HEK293 (cell line): ENCODE measurements around the gene VAV3.

Experiments
- CTCF ChIP-seq: fragments of 450-650 bp; formaldehyde crosslinking; IDR thresholded peaks from 2 replicates; pipeline ENCODE4 v1.5.1; 2016; ENCODE audit warnings: missing biosample characterization, missing genetic modification characterization
- PRDM10 ChIP-seq: fragments of 450-650 bp; formaldehyde crosslinking; IDR thresholded peaks from 2 replicates; pipeline ENCODE4 v1.5.1; 2016; ENCODE audit warnings: missing biosample characterization, missing genetic modification characterization
- RBAK ChIP-seq: fragments of 450-650 bp; formaldehyde crosslinking; IDR thresholded peaks from 2 replicates; pipeline ENCODE4 v1.5.1; 2016; ENCODE audit warnings: missing biosample characterization, missing genetic modification characterization
- TCF7L2 ChIP-seq: IDR thresholded peaks from 2 replicates; pipeline ENCODE4 v1.6.1; 2011; ENCODE audit warnings: low read depth, mild to moderate bottlenecking, inconsistent platforms, low read length, moderate library complexity, borderline replicate concordance
- YY1 ChIP-seq: fragments of 450-650 bp; formaldehyde crosslinking; IDR thresholded peaks from 2 replicates; pipeline ENCODE4 v1.5.1; 2018; ENCODE audit warnings: missing biosample characterization, missing genetic modification characterization
- ZBTB7A ChIP-seq: fragments of 450-650 bp; formaldehyde crosslinking; IDR thresholded peaks from 2 replicates; pipeline ENCODE4 v1.5.1; 2016; ENCODE audit warnings: low read depth, missing biosample characterization, missing genetic modification characterization
- ZFP3 ChIP-seq: fragments of 450-650 bp; formaldehyde crosslinking; IDR thresholded peaks from 2 replicates; pipeline ENCODE4 v1.5.1; 2016; ENCODE audit warnings: low read depth, missing biosample characterization, missing genetic modification characterization
- ZNF138 ChIP-seq: fragments of 450-650 bp; formaldehyde crosslinking; IDR thresholded peaks from 2 replicates; pipeline ENCODE4 v1.5.1; 2016; ENCODE audit warnings: missing biosample characterization, missing genetic modification characterization, borderline replicate concordance
- ZNF223 ChIP-seq: fragments of 450-650 bp; formaldehyde crosslinking; IDR thresholded peaks from 2 replicates; pipeline ENCODE4 v1.5.1; 2016; ENCODE audit warnings: missing biosample characterization, missing genetic modification characterization
- ZNF239 ChIP-seq: fragments of 450-650 bp; formaldehyde crosslinking; IDR thresholded peaks from 2 replicates; pipeline ENCODE4 v1.5.1; 2016; ENCODE audit warnings: missing biosample characterization, missing genetic modification characterization
- ZNF776 ChIP-seq: fragments of 450-650 bp; formaldehyde crosslinking; IDR thresholded peaks from 2 replicates; pipeline ENCODE4 v1.5.0; 2017; ENCODE audit warnings: missing biosample characterization, missing genetic modification characterization, borderline replicate concordance
- ZNF792 ChIP-seq: fragments of 450-650 bp; formaldehyde crosslinking; IDR thresholded peaks from 2 replicates; pipeline ENCODE4 v1.5.1; 2016; ENCODE audit warnings: missing biosample characterization, missing genetic modification characterization
- ZSCAN5A ChIP-seq: fragments of 450-650 bp; formaldehyde crosslinking; IDR thresholded peaks from 2 replicates; pipeline ENCODE4 v1.5.1; 2016; ENCODE audit warnings: missing biosample characterization, missing genetic modification characterization

- no peak for TF ChIP-seq ZNF239 (tag by site-specific recombination)
- no peak for TF ChIP-seq ZFP3 (tag by site-specific recombination)
- no peak for TF ChIP-seq ZSCAN5A
- no peak for TF ChIP-seq ZNF223 (tag by site-specific recombination)
- no peak for TF ChIP-seq ZBTB7A
- no peak for TF ChIP-seq ZNF138
- no peak for TF ChIP-seq ZNF792 (tag by site-specific recombination)
- no peak for TF ChIP-seq PRDM10 (tag by site-specific recombination)
- TF ChIP-seq ZNF776 (tag by site-specific recombination): no peak
- TF ChIP-seq TCF7L2: no peak
- no peak for TF ChIP-seq YY1
- no peak for TF ChIP-seq RBAK (tag by site-specific recombination)
- no peak for TF ChIP-seq CTCF (tag by site-specific recombination)
Observed at GRCh38 chr1:108010581-108010980, 45.6 kb upstream of the VAV3 start.
